RWPE2 (cell line): ENCODE results near the gene C1QTNF6.

Source experiments
- ATAC-seq: fragments of 200-7000 bp; cut with Tn5 transposase; 3 replicates; pipeline ENCODE4 v1.9.1; 2021; ENCODE audit warnings: low read depth
- DNase-seq: peaks from one replicate; pipeline ENCODE4 v3.0.0-alpha.2; 2020; ENCODE audit warnings: low spot score
- H3K27ac ChIP-seq: fragments of 450-650 bp; 2 replicates; pipeline ENCODE4 v1.5.1; 2017; ENCODE audit warnings: mild to moderate bottlenecking; ENCODE audit not compliant: poor library complexity, severe bottlenecking
- H3K27me3 ChIP-seq: fragments of 250-450 bp; sonication (Bioruptor Pico); 2 replicates; pipeline ENCODE4 v1.5.1; 2021; ENCODE audit warnings: mild to moderate bottlenecking, moderate library complexity; ENCODE audit not compliant: insufficient read depth, poor library complexity, severe bottlenecking
- H3K36me3 ChIP-seq: fragments of 250-450 bp; sonication (Bioruptor Pico); 2 replicates; pipeline ENCODE4 v1.5.1; 2020; ENCODE audit warnings: low read depth, mild to moderate bottlenecking, moderate library complexity
- H3K4me1 ChIP-seq: fragments of 250-450 bp; sonication (Bioruptor Pico); 2 replicates; pipeline ENCODE4 v1.5.1; 2021; ENCODE audit warnings: mild to moderate bottlenecking, moderate library complexity; ENCODE audit not compliant: insufficient read depth, poor library complexity, severe bottlenecking
- H3K4me3 ChIP-seq: fragments of 250-450 bp; sonication (Bioruptor Pico); 2 replicates; pipeline ENCODE4 v1.5.1; 2021; ENCODE audit warnings: mild to moderate bottlenecking, moderate library complexity; ENCODE audit not compliant: severe bottlenecking
- H3K9me3 ChIP-seq: fragments of 250-450 bp; sonication (Bioruptor Pico); 2 replicates; pipeline ENCODE4 v1.5.1; 2021; ENCODE audit warnings: mild to moderate bottlenecking, moderate library complexity; ENCODE audit not compliant: severe bottlenecking
- TF ChIP-seq, protein P1 (sequence below): fragments of 450-650 bp; IDR thresholded peaks from one replicate; pipeline ENCODE4 v1.5.1; 2017; ENCODE audit warnings: mild to moderate bottlenecking, moderate library complexity; ENCODE audit not compliant: poor library complexity, severe bottlenecking

The C1QTNF6 gene

DNA sequence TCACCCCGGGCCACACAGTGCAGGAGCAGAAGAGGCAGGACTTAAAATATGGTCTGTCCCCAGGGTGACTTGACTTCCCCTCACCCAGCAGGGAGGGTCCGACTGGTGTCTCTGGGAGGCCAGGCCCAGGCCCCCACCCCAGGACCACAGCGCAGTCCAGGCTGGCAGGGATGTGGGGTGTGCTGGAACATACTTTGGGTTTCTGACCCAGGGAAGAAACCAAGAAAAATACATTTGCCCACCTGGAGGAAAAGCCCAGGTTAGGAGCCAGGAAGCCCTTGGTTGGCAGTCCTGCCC lies 5.2 kb downstream of the C1QTNF6 start:
- no peaks in the 10 kb centered on the region for H3K9me3 ChIP-seq
- TF ChIP-seq, protein P1, sequence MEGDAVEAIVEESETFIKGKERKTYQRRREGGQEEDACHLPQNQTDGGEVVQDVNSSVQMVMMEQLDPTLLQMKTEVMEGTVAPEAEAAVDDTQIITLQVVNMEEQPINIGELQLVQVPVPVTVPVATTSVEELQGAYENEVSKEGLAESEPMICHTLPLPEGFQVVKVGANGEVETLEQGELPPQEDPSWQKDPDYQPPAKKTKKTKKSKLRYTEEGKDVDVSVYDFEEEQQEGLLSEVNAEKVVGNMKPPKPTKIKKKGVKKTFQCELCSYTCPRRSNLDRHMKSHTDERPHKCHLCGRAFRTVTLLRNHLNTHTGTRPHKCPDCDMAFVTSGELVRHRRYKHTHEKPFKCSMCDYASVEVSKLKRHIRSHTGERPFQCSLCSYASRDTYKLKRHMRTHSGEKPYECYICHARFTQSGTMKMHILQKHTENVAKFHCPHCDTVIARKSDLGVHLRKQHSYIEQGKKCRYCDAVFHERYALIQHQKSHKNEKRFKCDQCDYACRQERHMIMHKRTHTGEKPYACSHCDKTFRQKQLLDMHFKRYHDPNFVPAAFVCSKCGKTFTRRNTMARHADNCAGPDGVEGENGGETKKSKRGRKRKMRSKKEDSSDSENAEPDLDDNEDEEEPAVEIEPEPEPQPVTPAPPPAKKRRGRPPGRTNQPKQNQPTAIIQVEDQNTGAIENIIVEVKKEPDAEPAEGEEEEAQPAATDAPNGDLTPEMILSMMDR = no peak
- peaks cover 20% of the 10 kb centered on the region for H3K4me1 ChIP-seq
- H3K36me3 ChIP-seq = no peaks in the 10 kb centered on the region
- ATAC-seq (no peak), DNase-seq (peak; percentile 23)
- H3K4me3 ChIP-seq = no peak overlapping the region
- no peaks in the 10 kb centered on the region for H3K27me3 ChIP-seq
- no peak overlapping the region for H3K27ac ChIP-seq

- Histone ChIP-seq H3K27me3 (no peaks in the 10 kb centered on the region), H3K9me3 (no peaks in the 10 kb centered on the region), H3K4me3 (no peak overlapping the region), H3K27ac (no peak overlapping the region), H3K4me1 (peaks cover 17% of the 10 kb centered on the region), H3K36me3 (no peaks in the 10 kb centered on the region)
- DNase-seq = peak; percentile 29
- no peak for ATAC-seq
- TF ChIP-seq, protein P1 = no peak
Measured at GRCh38 chr22:37182101-37182948, 5.7 kb downstream of the C1QTNF6 start.

GRCh38 chr22:37181681-37182080 lies 6.4 kb downstream of the C1QTNF6 start:
- Histone ChIP-seq H3K4me3 (no peak overlapping the region), H3K27me3 (no peaks in the 10 kb centered on the region), H3K9me3 (no peaks in the 10 kb centered on the region), H3K27ac (no peak overlapping the region), H3K36me3 (no peaks in the 10 kb centered on the region), H3K4me1 (peaks cover 11% of the 10 kb centered on the region)
- DNase-seq (no peak), ATAC-seq (no peak)
- TF ChIP-seq, protein P1 = no peak

GRCh38 chr22:37180531-37181231 lies 7.4 kb downstream of the C1QTNF6 start:
- TF ChIP-seq, protein P1 = no peak
- H3K36me3 ChIP-seq = no peaks in the 10 kb centered on the region
- H3K27me3 ChIP-seq = no peaks in the 10 kb centered on the region
- no peak overlapping the region for H3K4me3 ChIP-seq
- DNase-seq (peak; percentile 29), ATAC-seq (no peak)
- peaks cover 8% of the 10 kb centered on the region for H3K4me1 ChIP-seq
- no peaks in the 10 kb centered on the region for H3K9me3 ChIP-seq
- H3K27ac ChIP-seq = no peak overlapping the region
